IPS-18a (cell line): ENCODE results near the gene FARSB.

ENCODE experiments used
- H3K27ac ChIP-seq: one replicate; pipeline ENCODE4 v1.5.1; 2013; ENCODE audit warnings: low read length
- H3K27me3 ChIP-seq: one replicate; pipeline ENCODE4 v1.6.1; 2013; ENCODE audit warnings: mild to moderate bottlenecking, low read length; ENCODE audit not compliant: control insufficient read depth, insufficient read depth
- H3K36me3 ChIP-seq: one replicate; pipeline ENCODE4 v1.6.1; 2013; ENCODE audit warnings: low read depth, low read length; ENCODE audit not compliant: control insufficient read depth
- H3K4me1 ChIP-seq: one replicate; pipeline ENCODE4 v1.6.1; 2013; ENCODE audit warnings: low read depth, low read length; ENCODE audit not compliant: control insufficient read depth
- H3K4me3 ChIP-seq: one replicate; pipeline ENCODE4 v1.5.1; 2013; ENCODE audit warnings: low read length
- H3K9ac ChIP-seq: one replicate; pipeline ENCODE4 v1.6.1; 2013; ENCODE audit warnings: mild to moderate bottlenecking, low read length, moderate library complexity
- H3K9me3 ChIP-seq: one replicate; pipeline ENCODE4 v1.6.1; 2013; ENCODE audit warnings: low read depth, low read length; ENCODE audit not compliant: control insufficient read depth

Gene FARSB

DNA sequence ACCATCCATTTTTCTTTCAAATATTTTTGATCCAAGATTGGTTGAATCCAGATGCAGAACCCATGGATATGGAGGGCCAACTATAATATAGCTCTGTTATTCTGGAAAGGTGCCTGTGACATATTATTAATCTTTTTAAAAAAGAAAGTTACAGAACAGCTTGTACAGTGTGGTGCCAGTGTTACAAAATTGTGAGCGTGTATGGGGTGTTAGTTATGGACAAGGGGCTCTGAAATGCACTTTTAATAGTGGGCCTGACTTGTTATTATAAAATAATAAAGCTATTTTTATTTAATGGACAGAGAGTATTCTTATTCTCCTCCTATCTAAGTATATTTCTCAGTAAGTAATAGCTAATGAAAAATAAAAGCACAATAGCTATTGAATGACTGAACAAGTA is 111.2 kb downstream of the FARSB start:
- Histone ChIP-seq H3K9ac (no peak overlapping the region), H3K36me3 (no peaks in the 10 kb centered on the region), H3K9me3 (no peaks in the 10 kb centered on the region), H3K27ac (no peak overlapping the region), H3K4me1 (peaks cover 21% of the 10 kb centered on the region), H3K4me3 (no peak overlapping the region), H3K27me3 (no peaks in the 10 kb centered on the region)

DNA sequence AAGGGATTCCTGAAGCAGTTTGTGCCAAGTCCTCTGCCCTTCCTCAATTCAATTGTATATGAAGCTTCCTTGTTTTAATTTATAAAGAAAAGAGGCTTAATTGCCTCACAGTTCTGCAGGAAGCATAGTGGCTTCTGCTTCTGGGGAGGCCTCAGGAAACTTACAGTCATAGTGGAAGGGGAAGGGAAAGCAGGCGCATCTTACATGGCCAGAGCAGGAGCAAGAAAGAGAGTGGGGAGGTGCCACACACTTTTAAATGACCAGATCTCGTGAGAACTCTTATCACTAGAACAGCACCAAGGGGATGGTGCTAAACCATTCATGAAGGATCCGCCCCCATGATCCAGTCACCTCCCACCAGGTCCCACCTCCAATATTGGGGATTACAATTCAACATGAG is 117.4 kb downstream of the FARSB start:
- Histone ChIP-seq H3K9me3 (no peaks in the 10 kb centered on the region), H3K27ac (no peak overlapping the region)

GRCh38 chr2:222535477-222535876 is 120.4 kb downstream of the FARSB start:
- H3K27me3 ChIP-seq, result no peaks in the 10 kb centered on the region
- H3K4me1 ChIP-seq, result no peaks in the 10 kb centered on the region
- H3K27ac ChIP-seq, result no peak overlapping the region
- no peak overlapping the region for H3K4me3 ChIP-seq
- no peaks in the 10 kb centered on the region for H3K36me3 ChIP-seq
- no peaks in the 10 kb centered on the region for H3K9me3 ChIP-seq
- H3K9ac ChIP-seq, result no peak overlapping the region

More for the DNA sequence above, 117.4 kb downstream of the FARSB start:
- Histone ChIP-seq H3K4me3 (no peak overlapping the region), H3K36me3 (no peaks in the 10 kb centered on the region), H3K27me3 (no peaks in the 10 kb centered on the region), H3K4me1 (no peaks in the 10 kb centered on the region), H3K9ac (no peak overlapping the region)

- H3K4me1 ChIP-seq, result no peaks in the 10 kb centered on the region
- no peak overlapping the region for H3K27ac ChIP-seq
- no peak overlapping the region for H3K4me3 ChIP-seq
- no peaks in the 10 kb centered on the region for H3K27me3 ChIP-seq
- no peak overlapping the region for H3K9ac ChIP-seq
- H3K9me3 ChIP-seq, result no peaks in the 10 kb centered on the region
- no peaks in the 10 kb centered on the region for H3K36me3 ChIP-seq
These were observed 123.6 kb downstream of the FARSB start for GRCh38 chr2:222532315-222532714.

DNA sequence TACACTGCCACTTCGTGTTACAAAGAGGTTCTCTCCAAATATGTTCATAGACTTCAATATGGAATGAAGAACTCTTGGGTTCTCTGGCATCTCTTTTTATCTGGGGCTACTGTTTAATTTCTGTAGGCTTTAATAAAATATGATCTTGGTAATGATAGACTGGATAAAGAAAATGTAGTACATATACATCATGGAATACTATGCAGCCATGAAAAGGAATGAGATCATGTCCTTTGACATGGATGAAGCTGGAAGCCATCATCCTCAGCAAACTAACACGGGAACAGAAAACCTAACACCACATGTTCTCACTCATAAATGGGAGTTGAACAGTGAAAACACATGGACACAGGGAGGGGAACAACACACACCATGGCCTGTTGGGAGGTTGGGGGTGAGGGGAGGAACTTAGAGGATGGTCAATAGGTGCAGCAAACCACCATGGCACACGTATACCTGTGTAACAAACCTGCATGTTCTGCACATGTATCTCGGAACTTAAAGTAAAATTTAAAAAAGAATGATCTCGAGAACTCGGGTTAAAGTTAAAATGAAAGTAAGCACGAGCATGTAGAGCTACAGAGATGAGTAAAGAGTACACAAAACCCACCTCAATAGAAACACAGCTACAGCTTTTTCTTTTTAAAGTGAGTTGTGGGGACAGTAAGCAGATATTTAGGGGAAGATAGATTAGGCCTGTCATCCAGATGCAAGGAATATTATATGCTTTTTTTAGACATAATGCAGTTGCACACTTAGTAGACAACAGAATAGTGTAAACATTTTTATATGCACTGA is 129.2 kb downstream of the FARSB start:
- Histone ChIP-seq H3K4me1 (no peaks in the 10 kb centered on the region), H3K27me3 (no peaks in the 10 kb centered on the region), H3K36me3 (no peaks in the 10 kb centered on the region), H3K9me3 (no peaks in the 10 kb centered on the region), H3K27ac (no peak overlapping the region), H3K4me3 (no peak overlapping the region), H3K9ac (no peak overlapping the region)

GRCh38 chr2:222525811-222526210 is 130.1 kb downstream of the FARSB start:
- H3K4me1 ChIP-seq, result no peaks in the 10 kb centered on the region

DNA sequence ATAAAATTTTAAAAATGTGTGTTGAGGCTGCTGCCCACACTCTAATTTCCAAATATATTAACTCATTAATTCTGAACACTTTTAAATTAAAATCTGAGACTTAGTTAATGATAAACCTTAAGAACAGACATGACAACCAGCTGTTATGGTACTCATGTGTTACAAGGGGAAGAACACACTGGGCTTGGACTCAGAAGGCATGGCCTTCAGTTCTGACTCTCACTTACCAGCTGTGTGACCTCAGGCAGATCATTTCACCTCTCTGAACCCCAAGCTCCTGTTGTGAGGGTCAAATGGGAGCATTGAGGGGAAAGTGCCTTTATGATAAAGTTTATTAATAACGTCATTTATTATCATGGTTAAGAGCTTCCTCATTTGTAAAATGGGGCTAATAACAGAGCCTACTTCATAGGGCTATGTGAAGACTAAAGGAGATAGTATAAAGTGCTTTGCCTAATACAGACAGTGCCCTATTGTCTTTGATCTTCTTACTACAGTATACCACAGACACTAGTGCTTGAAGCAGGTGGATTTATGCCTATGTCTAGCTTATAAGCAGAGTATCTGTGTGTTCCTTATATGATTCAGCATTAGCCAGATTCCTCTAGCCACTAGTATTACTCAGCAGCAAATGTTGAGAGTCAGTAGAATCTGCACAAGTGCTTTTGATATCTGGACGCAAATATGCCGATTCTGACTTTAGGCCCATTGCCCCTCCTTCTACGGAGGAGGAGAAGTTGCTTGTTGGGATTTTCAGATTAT is 131.9 kb downstream of the FARSB start:
- Histone ChIP-seq H3K9me3 (no peaks in the 10 kb centered on the region), H3K36me3 (no peaks in the 10 kb centered on the region), H3K4me1 (peaks cover 4% of the 10 kb centered on the region), H3K9ac (no peak overlapping the region), H3K27ac (no peak overlapping the region), H3K27me3 (no peaks in the 10 kb centered on the region), H3K4me3 (no peak overlapping the region)

More at GRCh38 chr2:222525811-222526210, 130.1 kb downstream of the FARSB start:
- Histone ChIP-seq H3K27me3 (no peaks in the 10 kb centered on the region), H3K9ac (no peak overlapping the region), H3K36me3 (no peaks in the 10 kb centered on the region), H3K4me3 (no peak overlapping the region), H3K9me3 (no peaks in the 10 kb centered on the region), H3K27ac (no peak overlapping the region)

GRCh38 chr2:222522082-222522481 is 133.8 kb downstream of the FARSB start:
- H3K9me3 ChIP-seq, result no peaks in the 10 kb centered on the region
- H3K36me3 ChIP-seq, result no peaks in the 10 kb centered on the region
- H3K27ac ChIP-seq, result no peak overlapping the region
- H3K9ac ChIP-seq, result no peak overlapping the region
- H3K27me3 ChIP-seq, result peaks cover 4% of the 10 kb centered on the region
- no peak overlapping the region for H3K4me3 ChIP-seq
- peaks cover 15% of the 10 kb centered on the region for H3K4me1 ChIP-seq

- peaks cover 7% of the 10 kb centered on the region for H3K27me3 ChIP-seq
- no peaks in the 10 kb centered on the region for H3K9me3 ChIP-seq
- H3K4me3 ChIP-seq, result no peak overlapping the region
- H3K36me3 ChIP-seq, result no peaks in the 10 kb centered on the region
- H3K4me1 ChIP-seq, result peaks cover 15% of the 10 kb centered on the region
- H3K9ac ChIP-seq, result no peak overlapping the region
- no peak overlapping the region for H3K27ac ChIP-seq
These were observed 134.8 kb downstream of the FARSB start for GRCh38 chr2:222521099-222521498.
